IPS-18c (cell line): Measurements from ENCODE around the gene ADCY3.
A peak's percentile ranks its signal among the peaks of the same experiment; 100 is the strongest.

Source experiments
- H3K4me3 ChIP-seq: 2 replicates; pipeline ENCODE4 v1.7.0; 2013; ENCODE audit warnings: low read depth, mild to moderate bottlenecking, low read length, moderate library complexity; ENCODE audit not compliant: insufficient read depth
- H3K9me3 ChIP-seq: one replicate; pipeline ENCODE4 v1.6.1; 2013; ENCODE audit warnings: mild to moderate bottlenecking, low read length, moderate library complexity; ENCODE audit not compliant: control insufficient read depth, insufficient read depth

The ADCY3 gene

GRCh38 chr2:24832521-24832920 lies 87.5 kb downstream of the ADCY3 start:
- H3K4me3 ChIP-seq = no peak overlapping the region
- no peaks in the 10 kb centered on the region for H3K9me3 ChIP-seq

- H3K4me3 ChIP-seq = no peak overlapping the region
- H3K9me3 ChIP-seq = no peaks in the 10 kb centered on the region
These were observed 88.0 kb downstream of the ADCY3 start for GRCh38 chr2:24832073-24832461.

GRCh38 chr2:24831221-24832072 lies 88.6 kb downstream of the ADCY3 start:
- H3K9me3 ChIP-seq = no peaks in the 10 kb centered on the region
- no peak overlapping the region for H3K4me3 ChIP-seq

- H3K9me3 ChIP-seq = no peaks in the 10 kb centered on the region
- no peak overlapping the region for H3K4me3 ChIP-seq
These were observed 89.3 kb downstream of the ADCY3 start for GRCh38 chr2:24830786-24831185.

GRCh38 chr2:24830351-24830750 lies 89.7 kb downstream of the ADCY3 start:
- H3K9me3 ChIP-seq = no peaks in the 10 kb centered on the region
- no peak overlapping the region for H3K4me3 ChIP-seq

- Histone ChIP-seq H3K9me3 (no peaks in the 10 kb centered on the region), H3K4me3 (no peak overlapping the region)
These were observed 91.6 kb downstream of the ADCY3 start for GRCh38 chr2:24828238-24828996.

- H3K4me3 ChIP-seq = no peak overlapping the region
- no peaks in the 10 kb centered on the region for H3K9me3 ChIP-seq
These were observed 92.5 kb downstream of the ADCY3 start for GRCh38 chr2:24827321-24828237.

GRCh38 chr2:24826773-24827145 lies 93.3 kb downstream of the ADCY3 start:
- no peaks in the 10 kb centered on the region for H3K9me3 ChIP-seq

GRCh38 chr2:24825883-24826772 lies 93.9 kb downstream of the ADCY3 start:
- Histone ChIP-seq H3K9me3 (no peaks in the 10 kb centered on the region), H3K4me3 (no peak overlapping the region)

More at GRCh38 chr2:24826773-24827145, 93.3 kb downstream of the ADCY3 start:
- H3K4me3 ChIP-seq = no peak overlapping the region

- no peak overlapping the region for H3K4me3 ChIP-seq
These were observed 94.8 kb downstream of the ADCY3 start for GRCh38 chr2:24824966-24825882.

GRCh38 chr2:24824071-24824588 lies 95.9 kb downstream of the ADCY3 start:
- Histone ChIP-seq H3K9me3 (no peaks in the 10 kb centered on the region), H3K4me3 (no peak overlapping the region)

More at GRCh38 chr2:24824966-24825882, 94.8 kb downstream of the ADCY3 start:
- H3K9me3 ChIP-seq = no peaks in the 10 kb centered on the region

GRCh38 chr2:24822049-24822706 lies 97.9 kb downstream of the ADCY3 start:
- Histone ChIP-seq H3K4me3 (no peak overlapping the region), H3K9me3 (no peaks in the 10 kb centered on the region)

GRCh38 chr2:24821433-24821891 lies 98.6 kb downstream of the ADCY3 start:
- Histone ChIP-seq H3K9me3 (no peaks in the 10 kb centered on the region), H3K4me3 (peak overlapping the region; percentile 21; the same call in 1 of the 2 replicates)

- Histone ChIP-seq H3K4me3 (peak overlapping the region; percentile 21; the same call in 1 of the 2 replicates), H3K9me3 (no peaks in the 10 kb centered on the region)
These were observed 99.2 kb downstream of the ADCY3 start for GRCh38 chr2:24820598-24821432.
